Neural cell (in vitro differentiated cells): ENCODE results near the gene GXYLT2.

Experiments used
- CTCF ChIP-seq: fragments of 450-650 bp; IDR thresholded peaks from 2 replicates; pipeline ENCODE4 v1.5.1; 2014; ENCODE audit warnings: antibody characterized with exemption, mild to moderate bottlenecking, moderate library complexity; ENCODE audit not compliant: poor library complexity, severe bottlenecking
- EP300 ChIP-seq: fragments of 450-650 bp; conservative IDR thresholded peaks from 2 replicates; pipeline ENCODE4 v1.6.1; 2014; ENCODE audit warnings: antibody characterized with exemption, mild to moderate bottlenecking, moderate library complexity; ENCODE audit not compliant: poor library complexity, severe bottlenecking
- MXI1 ChIP-seq: fragments of 450-650 bp; conservative IDR thresholded peaks from 2 replicates; pipeline ENCODE4 v1.6.1; 2014; ENCODE audit warnings: antibody characterized with exemption, mild to moderate bottlenecking; ENCODE audit not compliant: poor library complexity, severe bottlenecking
- RAD21 ChIP-seq: fragments of 450-650 bp; conservative IDR thresholded peaks from 2 replicates; pipeline ENCODE4 v1.6.1; 2014; ENCODE audit warnings: antibody characterized with exemption, mild to moderate bottlenecking, moderate library complexity
- SMC3 ChIP-seq: fragments of 450-650 bp; conservative IDR thresholded peaks from 2 replicates; pipeline ENCODE4 v1.6.1; 2014; ENCODE audit warnings: antibody characterized with exemption, mild to moderate bottlenecking, moderate library complexity; ENCODE audit not compliant: poor library complexity
- TAF1 ChIP-seq: IDR thresholded peaks from 2 replicates; pipeline ENCODE4 v1.6.1; 2012; ENCODE audit warnings: low read depth

DNA sequence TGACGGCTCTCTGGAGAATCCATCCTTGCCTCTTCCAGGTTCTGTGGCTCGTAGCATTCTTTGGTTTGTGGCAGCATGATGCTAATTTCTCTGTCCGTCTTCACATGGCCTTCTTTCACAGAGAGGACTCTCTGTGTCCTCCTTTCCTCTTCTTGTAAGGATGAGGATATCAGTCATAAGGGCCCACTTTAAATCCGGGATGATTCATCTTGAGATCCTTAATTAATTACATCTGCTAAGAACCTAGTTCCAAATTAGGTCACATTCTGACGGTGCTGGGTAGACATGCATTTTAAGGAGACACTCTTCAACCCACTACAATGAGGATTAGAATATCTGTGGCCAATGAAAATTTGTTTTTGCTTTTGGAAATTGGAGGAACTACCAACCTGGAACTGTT is 15.7 kb upstream of the GXYLT2 start:
- TF ChIP-seq CTCF (no peak), EP300 (no peak), SMC3 (no peak), MXI1 (no peak), RAD21 (no peak), TAF1 (no peak)
